ENCODE data around the gene MTIF3.

The MTIF3 gene, protein sequence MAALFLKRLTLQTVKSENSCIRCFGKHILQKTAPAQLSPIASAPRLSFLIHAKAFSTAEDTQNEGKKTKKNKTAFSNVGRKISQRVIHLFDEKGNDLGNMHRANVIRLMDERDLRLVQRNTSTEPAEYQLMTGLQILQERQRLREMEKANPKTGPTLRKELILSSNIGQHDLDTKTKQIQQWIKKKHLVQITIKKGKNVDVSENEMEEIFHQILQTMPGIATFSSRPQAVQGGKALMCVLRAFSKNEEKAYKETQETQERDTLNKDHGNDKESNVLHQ

DNA sequence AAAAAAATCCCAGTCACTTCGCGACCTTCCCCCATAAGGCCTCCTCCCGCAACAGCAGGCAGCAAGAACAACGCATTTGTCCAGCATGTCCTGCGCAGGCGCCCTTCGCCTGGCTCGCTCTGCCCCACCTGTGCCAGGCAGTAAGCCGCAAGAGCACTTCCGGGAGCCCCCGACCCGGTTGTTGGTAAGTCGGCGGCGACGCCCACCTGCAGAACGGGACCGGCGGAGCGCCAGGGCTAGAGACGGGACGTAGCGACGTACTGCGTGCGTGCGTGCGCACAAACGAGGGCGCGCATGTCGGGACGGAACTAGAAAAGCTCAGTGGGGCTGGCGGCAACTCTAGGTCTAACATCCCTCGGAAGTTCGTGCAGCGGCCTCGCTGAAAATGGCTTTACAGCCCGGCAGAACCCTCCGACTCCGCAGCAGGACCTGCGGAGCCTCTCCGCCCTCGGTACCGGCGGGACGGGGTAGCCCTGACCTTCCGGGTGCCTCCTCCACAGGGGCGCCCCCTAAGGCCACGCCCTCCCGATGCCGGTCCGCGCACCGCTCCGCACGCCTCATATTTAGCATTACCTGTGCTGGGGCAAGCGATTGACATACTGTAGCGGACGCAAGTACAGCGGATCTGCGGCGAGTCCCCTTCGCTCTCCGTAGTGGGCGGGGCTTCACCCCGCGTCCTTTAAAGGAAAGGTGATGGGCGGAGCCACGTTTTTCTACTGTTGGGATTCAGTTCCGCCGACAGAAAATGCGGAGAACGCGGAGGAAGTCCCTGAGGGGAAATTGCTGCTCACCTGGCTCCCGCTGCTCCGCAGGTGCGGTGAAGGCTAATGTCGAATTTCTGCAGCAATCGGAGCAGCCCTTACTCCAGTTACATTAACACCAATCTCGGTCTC, at the start of gene MTIF3:
Gene MTIF3, minus strand, starts transcription at position 629 of the 893 bp plus-strand sequence. CDS start 10,116 bp downstream, outside the sequence.
- in situ Hi-C loops (cut with MboI; ENCODE audit: low sequenced_read_pairs): no loop called here

DNA sequence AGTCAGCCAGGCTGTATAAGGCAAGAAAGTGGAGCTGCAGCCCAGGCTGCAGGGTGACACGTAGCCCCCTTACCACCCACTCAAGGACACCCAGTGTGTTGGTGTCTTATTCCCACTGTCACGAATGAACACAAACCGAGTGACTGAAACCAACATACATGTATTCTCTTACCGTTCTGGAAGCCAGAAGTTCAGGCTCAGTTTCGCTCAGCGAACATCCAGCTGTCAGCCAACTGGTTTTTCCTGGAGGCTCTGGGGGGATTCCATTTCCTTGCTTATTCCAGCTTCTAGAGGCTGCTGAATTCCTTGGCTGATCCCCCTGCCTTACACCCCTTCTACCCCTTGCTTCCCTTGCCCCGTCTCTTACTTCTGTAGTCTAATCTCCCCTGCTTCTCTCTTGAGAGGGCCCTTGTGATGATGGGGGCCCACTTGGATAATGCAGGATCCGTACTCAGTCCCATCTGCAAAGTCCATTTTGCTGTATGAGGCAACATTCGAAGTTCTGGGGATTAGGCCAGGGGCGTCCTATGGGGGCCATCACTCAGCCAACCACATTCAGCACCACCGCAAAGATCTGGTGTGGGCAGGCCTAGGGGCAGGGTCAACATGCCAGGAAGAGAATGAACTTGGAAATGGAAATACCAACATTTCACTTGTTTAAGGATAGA, 47.3 kb upstream of the MTIF3 start:
- in situ Hi-C loops (cut with MboI; ENCODE audit: low sequenced_read_pairs): no loop called here

DNA sequence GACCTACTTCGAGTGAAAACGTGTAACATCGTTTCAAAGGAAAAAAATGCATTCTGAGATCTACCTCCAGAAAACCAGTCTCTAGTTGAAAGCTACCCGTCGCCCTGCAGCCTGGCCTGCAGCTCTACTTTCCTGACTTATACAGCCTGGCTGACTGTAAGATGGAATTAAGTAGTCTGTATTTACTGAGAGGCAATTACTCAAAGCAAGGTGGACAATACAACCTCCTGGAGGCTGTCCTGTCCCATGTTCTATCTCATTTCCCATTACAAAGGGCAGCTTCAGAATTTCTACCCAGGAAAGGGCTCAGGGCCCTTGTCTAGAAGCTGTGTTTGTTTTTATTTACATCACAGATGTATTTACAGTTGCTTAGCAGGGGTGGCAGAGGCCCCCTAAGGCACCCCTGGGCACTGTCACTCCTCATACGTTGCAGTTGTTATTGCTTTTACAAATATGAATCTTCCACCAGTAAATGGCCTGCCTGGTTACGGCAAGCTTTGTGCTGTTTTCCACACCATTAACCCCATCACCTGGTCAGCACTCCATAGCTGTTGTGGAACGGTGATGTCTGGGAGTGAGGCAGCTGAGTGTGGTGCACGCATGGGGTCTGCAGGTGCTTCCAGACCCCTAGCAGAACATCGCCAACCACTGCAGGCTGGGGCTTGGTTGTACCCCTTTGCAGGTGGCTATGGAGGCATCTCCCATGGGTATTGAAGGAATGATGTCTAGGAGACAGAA, 46.3 kb upstream of the MTIF3 start:
- in situ Hi-C loops (cut with MboI; ENCODE audit: low sequenced_read_pairs): no loop called here

DNA sequence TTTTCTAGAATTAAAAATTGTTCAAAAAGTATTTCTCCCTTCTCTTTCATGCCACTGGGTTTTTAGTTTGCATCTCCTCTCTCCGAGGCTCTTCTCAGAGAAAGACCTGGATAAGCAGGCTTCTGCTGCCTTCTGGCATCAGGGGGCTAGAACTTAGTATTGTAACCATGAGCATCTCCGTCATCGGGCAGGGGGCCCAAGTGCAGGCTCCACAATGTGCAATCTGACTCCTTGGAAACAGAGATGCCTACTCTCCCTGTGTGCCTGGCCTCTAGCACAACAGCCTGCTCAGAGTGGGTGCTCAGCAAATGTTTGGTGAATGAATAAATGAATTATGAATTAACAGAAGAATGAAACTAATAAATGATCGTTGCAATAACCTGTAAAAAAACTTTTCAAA, 45.6 kb upstream of the MTIF3 start:
- in situ Hi-C loops (cut with MboI; ENCODE audit: low sequenced_read_pairs): no loop called here

DNA sequence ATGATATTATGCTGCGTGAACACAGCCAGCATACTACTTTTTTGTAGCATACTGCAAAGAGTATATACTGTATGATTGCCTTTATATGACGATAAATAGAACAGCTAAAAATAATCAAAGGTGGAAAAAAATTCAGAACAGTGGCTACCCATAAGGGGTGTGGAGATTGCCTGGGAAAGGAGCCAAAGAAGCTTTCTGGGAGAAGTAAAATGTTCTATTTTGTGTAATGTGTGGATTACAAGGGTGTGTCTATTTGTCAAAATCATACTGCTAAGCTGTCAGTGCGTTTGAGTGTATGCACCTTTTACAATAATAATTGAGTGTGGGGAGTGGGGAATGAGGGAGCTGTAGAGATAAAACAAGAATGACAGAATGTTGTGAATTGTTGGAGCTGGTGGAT, 45.2 kb upstream of the MTIF3 start:
- in situ Hi-C loops (cut with MboI; ENCODE audit: low sequenced_read_pairs): no loop called here

DNA sequence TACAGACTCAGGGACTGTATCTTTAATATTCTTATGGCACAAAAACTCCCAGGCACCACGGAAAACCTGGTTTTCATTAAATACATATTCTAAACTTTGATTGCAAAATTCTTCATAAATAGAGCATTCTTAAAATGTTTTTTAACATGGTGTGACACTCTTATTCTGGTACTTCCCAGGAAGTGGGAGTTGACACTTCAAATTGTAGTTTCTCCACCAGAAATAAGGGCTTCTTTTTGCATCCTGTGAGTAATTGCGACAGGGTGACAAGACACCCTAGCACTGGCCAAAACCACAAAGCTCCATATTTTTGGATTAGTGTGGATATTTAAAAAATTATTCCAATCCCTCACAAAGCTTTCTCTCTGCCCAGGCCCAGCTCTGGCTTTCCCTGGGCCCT, 43.6 kb upstream of the MTIF3 start:
- in situ Hi-C loops (cut with MboI; ENCODE audit: low sequenced_read_pairs): no loop called here

DNA sequence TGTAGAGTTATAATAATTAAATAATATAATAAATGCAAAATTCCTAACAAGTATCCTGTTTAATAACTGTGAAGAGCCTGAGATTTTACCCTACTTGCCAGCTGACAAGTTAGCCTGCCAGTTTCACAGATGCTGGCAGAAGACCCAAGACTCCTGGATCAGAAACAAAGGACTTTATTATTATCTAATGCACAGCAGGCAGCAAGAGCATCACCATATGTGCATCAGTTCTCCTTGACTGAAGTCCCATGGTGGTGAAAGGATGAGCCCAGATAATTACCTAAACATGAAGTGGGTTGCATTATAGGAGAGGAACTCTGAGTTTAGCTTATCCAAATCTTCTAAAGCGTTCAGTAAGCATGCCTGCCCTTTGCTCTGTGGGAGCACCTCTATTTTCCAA, 39.1 kb upstream of the MTIF3 start:
- in situ Hi-C loops (cut with MboI; ENCODE audit: low sequenced_read_pairs): no loop called here

DNA sequence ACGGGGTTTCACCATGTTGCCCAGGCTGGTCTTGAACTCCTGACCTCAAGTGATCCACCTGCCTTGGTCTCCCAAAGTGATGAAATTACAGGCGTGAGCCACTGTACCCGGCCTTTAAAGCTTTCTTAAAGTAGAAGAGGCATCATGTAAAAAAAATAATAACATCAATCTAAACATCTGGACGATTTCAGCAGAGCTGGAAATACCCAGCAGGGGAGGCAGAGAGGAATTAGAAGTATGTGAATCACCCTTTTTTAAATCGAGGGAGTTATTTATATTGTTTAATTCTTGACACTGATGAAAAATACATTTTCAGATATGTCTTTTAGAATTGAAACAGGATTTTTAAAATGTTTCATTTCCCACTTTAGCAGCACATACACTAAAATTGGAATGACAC, 37.4 kb upstream of the MTIF3 start:
- in situ Hi-C loops (cut with MboI; ENCODE audit: low sequenced_read_pairs): no loop called here

DNA sequence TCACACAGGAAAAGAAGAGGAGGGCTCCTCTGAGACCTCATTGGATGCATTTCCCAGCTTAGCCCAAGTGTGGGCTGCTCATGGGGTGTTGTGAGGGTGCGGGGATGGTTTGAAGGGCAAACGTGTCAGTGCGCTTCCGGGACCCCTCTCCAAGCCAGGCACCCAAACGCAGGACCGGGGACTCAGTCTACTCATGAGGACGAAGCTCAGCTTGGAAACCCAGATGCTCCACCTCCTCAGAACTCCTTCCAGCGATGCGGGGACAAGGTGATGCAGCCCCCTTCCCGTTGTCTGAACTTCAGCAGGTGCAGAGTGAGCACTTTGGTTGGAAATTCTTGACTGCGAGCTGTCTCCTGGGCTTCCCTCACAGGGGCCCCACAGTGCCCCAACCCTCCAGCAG, 33.1 kb upstream of the MTIF3 start:
- in situ Hi-C loops (cut with MboI; ENCODE audit: low sequenced_read_pairs): no loop called here

DNA sequence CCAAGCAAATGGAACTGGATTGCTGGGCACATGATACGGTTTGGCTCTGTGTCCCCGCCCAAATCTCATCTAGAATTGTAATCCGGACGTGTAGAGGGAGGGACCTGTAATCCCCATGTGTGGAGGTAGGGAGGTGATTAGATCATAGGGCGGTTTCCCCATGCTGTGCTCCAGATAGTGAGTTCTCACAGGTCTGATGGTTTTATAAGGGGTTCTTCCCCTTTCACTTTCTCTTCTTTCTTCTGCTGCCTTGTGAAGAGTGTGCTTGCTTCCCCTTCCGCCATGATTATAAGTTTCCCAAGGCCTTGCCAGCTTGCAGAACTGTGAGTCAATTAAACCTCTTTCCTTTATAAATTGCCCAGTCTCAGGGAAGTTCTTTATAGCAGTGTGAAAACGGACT, 32.6 kb upstream of the MTIF3 start:
- in situ Hi-C loops (cut with MboI; ENCODE audit: low sequenced_read_pairs): no loop called here

DNA sequence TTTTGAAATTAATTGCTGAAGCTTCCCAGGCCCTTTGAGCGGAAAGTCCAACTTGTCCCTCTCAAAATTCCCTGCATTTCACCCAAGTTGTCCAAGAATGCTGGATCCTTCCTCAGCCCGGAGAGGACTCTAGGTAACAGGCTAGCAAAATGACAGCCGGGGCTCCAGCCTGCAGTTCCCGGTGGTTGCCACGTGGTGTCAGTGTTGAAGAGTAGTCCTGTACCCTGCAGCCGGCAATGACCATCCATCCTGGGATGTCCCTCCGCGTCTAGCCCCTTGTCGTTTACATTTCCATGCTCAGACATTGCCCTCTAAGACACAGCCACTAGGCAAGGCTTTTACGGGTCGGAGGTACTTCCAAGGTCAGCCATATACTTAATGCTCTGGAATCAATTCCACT, 31.4 kb upstream of the MTIF3 start:
- in situ Hi-C loops (cut with MboI; ENCODE audit: low sequenced_read_pairs): no loop called here

DNA sequence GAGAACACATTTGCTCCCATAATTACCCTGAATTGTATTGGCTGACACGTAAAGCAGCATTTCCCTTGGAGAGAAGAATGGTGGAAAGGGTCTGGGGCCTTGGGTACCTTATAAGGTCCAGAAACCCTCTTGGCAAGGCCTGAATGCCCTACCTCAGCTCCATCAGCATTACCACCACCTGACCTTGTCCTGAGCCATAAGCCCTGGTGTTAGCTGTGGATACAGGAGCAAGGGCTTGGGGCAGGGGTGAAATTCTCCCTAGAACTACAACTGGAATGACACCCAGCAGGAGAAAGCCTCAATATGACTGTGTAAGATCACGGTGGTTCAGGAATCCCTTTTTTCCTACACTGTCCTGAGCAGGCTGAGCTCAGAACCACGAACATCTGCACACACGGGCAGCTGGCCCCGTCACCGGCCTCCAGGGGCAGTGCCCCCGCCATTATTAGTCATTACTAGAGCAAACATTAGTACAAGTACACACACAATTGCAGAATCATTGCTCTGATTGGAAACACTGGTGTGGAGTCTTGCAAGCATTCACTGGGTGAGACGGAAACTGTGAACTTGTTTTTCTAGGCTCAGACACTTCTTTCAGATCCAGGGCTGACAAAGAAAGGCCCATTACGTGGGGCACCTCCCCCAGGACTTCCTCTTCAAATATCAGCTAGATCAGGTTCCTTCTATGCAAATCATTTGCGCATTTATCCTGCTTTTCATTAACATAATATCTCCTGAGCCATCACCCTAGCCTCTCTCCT, 26.8 kb upstream of the MTIF3 start:
- in situ Hi-C loops (cut with MboI; ENCODE audit: low sequenced_read_pairs): no loop called here

DNA sequence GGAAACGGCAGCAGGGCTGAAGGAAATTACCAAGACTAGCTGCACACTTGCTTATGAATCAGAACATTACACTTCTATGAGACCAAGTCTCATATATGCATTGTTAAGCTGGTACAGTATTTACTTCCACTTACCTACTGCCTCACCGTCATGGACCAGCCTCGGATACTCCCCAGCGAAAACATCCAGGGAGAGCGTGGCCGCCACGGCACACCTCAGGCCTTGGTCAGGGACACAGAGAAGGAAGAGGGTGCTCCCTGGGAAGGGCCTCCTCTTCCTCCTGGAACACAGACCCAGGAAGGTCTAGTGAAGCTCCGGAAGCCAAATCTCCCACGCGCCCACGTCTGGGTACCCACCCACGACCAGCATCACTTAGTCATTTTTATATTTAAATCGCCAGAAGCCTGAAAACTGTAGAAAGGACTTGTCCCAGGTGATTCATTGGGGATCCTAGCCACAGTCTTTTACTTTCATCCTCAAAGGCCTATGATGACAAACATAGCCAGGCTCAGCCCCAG, 24.4 kb upstream of the MTIF3 start:
- in situ Hi-C loops (cut with MboI; ENCODE audit: low sequenced_read_pairs): no loop called here

DNA sequence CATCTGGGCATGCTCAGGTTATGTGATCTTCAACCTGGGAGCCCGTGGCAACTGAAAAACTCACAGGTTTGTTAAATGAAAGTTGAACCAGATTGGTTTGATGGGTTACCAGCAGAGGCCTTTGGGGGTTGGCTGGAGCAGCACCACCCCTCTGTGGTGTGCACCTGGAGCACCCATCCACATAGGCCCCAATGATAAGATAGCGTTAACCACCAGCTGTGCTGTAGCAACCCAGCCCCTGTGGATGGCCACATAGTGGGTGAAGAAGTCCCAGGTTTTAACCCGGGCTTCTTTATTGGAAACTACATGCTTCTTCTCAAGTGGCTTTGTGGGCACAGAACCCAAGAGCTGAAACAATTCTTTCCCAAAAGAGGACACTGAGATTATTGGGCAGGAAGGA, 22.6 kb upstream of the MTIF3 start:
- in situ Hi-C loops (cut with MboI; ENCODE audit: low sequenced_read_pairs): no loop called here

DNA sequence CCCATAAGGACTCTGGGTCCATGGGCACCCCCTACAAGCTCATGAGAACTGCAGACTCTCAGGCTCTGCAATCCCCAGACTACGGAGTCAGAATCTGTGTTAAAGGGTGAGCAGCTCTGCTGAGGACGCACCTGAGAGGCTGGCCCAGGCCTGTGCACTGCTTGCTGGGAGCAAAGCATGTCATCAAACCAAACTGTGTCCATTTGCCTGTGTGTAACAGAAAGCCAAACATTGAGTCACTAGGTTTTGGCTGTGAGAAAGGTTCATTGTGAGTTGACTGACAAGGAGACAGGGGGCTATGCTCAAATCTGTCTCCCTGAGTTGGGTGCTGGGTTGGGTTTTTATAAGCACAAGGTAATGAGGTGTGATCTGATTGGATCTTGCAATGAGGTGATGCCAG, 22.1 kb upstream of the MTIF3 start:
- in situ Hi-C loops (cut with MboI; ENCODE audit: low sequenced_read_pairs): no loop called here

DNA sequence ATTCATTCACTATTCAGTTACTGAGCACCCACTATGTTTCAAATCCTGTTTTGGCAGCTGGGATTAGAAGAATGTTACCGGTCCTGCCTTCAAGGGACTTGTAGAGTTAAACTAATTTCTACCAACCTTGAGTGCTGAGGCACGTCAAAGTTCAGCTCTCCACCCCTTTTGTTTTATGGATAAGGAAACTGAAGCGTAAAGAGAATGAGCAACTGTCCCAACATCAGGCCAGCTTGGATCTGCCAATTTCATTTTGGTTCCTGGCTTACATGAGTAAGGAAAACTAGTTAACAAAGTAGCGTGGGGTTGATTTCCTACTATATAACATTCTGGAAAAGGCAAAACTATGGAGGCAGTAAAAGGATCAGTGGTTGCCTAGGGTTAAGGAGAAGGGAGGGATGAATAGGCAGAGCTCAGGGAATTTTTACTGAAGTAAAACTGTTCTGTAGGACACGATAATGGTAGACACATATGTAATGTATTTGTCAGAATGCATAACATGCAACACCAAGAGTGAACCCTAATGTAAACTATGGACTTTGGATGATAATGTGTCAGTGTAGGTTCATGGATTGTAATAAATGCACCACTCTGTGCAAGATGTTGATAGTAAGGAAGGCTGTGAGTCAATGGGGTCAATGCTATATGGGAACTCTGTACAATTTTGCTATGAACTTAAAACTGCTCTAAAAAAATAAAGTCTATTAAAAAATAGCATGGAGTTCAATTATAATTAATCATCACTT, 19.9 kb upstream of the MTIF3 start:
- in situ Hi-C loops (cut with MboI; ENCODE audit: low sequenced_read_pairs): no loop called here

DNA sequence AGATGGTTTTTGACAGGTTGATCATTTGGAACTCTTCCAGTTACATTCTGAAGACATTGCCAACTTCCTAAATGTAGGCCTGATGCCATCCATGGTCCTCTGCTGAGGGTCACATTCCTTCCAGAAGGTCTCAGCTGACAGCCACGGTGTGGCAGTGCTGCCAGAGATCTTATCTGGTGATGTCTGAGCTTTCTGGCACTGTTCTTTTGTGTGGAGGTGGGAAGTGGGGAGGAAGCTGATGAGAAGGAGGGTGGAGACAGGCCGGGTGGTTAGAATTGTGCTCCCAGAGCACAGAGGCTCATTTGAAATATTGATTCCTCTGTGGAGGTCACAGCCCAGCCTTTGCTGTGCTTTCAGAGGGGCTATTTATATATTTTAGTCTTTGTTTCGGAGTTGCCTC, 16.1 kb upstream of the MTIF3 start:
- in situ Hi-C loops (cut with MboI; ENCODE audit: low sequenced_read_pairs): no loop called here

DNA sequence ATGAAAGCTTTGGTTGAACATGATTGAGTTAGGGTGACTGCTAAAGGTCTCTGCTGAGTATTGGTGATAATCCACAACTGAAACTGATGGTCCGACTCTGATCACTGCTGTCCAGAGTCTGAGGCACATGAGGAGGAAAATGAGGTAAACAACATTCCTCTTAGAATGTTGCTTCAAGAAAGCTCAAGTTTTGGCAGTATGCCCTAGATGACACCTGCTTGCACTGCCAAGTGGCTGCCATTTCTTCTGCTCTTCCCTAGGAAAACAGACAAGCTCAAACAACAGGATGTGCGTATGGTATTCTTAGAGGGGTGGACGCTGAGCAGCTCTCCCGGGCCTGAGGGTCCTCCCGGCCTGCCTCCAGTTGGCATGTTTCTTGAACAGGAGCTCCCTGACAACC, 15.2 kb upstream of the MTIF3 start:
- in situ Hi-C loops (cut with MboI; ENCODE audit: low sequenced_read_pairs): no loop called here

DNA sequence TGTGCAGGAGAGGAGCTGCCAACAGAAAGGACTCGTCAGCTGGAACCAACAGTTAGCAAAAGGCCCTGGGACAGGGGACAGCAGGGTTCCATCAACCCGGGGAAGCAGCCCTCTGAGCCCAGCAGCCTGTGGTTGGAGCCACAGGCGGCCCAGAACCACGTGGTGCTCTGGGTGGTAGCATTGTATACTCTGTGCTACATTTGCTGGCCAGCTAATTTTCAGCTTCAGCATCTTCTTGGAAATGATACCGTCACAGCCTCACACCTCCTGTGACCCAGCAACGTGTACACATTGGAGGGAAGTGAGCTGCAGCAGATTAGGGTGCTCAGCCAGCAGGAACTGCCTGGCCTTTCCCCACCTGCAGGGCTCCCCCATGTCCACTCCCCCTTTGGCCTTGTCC, 13.1 kb upstream of the MTIF3 start:
- in situ Hi-C loops (cut with MboI; ENCODE audit: low sequenced_read_pairs): no loop called here
